IPS-NIHi11 (cell line): ENCODE data around the gene TNPO3.
"Not testable (repeated sequence)": the region's sequence is repeated elsewhere in the genome, so short reads cannot be mapped to it uniquely, and the experiment has no call there.

Experiments used
- DNase-seq: peaks from one replicate; pipeline ENCODE4 v3.0.0; 2012; ENCODE audit warnings: mixed read lengths, low spot score

Gene TNPO3

DNA sequence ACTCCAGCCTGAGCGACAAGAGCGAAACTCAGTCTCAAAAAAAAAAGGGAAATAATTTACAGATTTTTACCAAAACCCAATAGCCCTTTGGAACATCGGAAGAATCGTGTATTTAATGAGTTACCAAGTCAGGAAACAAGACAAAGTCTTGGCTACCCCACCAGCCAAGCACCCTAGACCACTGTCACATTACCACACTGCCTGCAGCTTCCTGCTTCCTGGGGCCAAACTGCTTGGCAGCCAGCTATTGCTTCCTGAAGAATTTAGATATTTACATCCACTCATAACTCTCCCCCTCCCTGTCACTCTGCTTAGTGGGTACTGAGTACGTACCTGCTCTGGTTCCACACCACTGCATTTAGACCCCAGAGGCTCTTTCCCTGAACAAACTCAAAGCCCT, 14.1 kb upstream of the TNPO3 start:
- no peak for DNase-seq

DNA sequence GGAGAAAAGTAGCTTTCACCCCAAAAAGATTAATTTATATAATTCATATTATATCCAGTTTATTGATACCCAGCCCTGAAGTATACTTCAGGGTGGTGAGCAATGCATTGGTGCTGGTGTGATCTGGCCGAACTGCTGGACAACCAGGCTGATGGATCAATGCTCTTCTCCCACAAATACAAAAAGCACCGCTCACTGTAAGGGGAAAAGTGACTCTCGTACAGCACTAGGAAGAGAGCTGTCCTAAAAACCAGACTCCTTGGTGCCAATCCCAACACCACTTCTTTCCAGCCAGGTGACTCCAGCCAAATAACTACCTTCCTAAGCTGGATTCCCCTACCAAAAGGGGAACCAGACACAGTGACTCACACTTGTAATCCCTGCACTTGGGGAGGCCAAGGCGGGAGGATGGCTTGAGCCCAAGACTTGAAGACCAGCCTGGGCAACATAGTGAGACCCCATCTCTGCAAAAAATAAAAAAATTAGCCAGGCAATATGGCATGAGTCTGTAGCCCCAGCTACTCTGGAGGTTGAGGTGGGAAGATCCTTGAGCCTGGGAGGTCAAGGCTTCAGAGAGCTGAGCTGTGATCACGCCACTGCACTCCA, 13.1 kb upstream of the TNPO3 start:
- DNase-seq, result no peak

DNA sequence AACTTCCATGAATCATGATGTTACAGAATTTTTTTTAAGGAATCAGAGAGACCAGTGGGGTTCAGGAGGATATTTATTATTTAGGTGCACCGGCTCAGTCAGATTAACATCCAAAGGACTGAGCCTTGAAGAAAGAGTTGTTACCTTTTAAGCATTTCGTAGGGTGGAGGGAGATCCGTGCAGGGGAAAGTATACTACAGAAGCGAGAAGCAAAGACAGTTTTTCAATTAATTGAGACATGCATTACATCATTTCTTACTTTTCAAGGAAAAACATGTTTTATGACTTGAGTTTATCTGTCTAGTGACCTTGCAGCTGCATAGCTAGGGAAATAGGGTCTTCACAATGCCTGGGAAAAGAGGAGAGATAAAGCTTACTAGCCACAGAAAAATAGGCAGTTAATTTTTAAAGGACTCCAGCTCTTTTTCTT, 12.2 kb upstream of the TNPO3 start:
- not testable (repeated sequence) for DNase-seq

DNA sequence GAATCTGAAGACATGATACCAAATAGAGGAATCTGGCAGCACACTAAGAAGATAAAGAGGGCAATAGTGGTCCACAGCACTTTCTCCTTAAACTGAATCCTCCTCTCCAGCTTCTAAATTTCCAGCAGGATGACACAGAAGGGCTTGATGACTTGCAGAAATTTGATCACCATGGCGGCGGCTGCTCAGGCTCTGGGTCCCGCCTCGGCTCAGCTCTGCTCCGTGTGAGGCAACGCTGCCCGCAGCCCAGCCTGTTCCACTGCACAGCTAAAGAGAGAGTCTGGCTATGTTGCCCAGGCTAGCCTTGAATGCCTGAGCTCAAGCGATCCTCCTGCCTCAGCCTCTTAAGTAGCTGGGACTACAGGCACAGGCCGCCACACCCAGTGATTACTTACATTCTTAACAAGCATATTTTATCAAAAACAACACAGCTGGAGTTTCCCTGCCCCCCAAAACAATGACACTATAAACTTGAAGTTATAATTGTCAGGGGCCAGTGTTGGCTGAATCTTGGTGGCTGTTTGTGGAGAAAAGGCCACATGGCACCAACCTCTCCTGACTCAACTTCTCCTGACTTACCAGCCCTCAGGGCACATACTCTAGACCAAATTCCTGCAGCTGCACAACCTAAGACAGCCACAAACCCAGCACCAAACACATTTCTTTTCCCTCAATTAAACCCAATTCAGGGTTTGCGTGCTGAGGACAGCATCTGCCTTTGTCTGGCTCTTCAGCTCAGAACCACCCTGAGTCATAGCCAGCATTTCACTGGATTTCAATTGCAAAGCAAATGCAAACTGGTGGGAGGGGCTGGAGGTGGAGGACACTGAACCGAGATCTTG, 11.6 kb upstream of the TNPO3 start:
- peak; percentile 57 for DNase-seq

DNA sequence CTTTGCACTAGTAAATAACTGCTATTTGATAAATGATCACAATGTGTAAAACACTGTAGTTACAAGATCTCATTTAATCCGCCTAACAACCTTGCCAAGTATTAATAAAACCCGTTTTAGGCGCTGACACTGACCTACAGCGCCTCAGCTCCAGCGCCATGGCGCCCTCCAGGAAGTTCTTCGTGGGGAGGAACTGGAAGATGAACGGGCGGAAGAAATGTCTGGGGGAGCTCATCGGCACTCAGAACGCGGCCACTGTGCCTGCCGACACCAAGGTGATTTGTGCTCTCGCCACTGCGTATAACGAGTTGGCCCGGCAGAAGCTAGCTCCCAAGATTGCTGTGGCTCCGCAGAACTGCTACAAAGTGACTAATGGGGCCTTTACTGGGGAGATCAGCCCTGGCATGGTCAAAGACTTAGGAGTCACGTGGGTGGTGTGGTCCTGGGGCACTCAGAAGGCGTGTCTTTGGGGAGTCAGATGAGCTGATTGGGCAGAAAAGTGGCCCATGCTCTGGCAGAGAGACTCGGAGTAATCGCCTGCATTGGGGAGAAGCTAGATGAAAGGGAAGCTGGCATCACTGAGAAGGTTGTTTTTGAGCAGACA, 1.1 kb upstream of the TNPO3 start:
- DNase-seq, result no peak

DNA sequence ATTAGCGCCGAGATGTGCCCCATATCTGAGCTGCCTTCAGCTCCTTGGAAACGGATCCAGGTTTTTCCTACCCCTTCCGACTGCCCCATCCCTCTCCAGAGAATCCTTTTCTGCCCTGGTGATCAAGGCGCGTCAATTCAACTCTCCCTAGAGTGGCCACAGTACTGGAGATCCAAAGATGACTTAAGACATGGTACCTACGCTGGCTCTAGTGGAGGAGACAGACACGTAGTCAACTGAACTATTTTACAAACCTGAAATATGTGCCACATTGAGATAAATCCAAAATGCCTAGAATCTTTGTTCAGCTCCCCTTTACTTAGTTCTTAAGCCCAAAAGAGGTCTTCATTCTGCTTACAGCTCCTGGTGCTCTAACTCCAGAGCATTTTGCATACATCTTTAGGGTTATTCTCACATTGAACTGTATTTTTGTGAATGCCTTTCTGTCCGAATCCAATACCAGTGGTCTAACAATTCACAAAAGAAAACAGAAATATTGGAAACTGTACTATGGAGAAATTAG, 444 bp upstream of the TNPO3 start:
- no peak for DNase-seq

DNA sequence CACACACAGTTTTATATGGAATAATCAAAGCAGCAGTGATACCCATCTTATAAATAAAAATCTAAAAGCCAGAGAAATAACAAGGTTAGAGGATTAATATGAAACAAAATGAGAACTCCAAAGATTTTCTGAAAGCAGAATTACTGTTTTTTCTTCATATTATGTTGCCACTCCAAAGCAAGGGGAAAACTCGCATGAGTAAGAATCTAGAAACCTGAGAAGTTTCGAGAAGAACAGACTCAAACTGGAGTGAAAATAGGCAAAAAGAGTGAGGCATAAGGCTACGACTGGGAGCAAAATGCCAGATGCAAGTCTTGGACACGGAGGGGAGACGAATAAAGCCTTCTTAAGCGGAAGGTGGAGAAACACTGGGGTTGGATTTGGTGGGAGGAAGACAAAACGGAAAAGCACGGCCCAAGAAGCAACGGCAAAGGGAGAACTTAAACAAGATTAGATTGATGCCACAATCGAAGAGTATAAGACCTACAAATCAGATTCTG, 923 bp downstream of the TNPO3 start:
- DNase-seq, result no peak

DNA sequence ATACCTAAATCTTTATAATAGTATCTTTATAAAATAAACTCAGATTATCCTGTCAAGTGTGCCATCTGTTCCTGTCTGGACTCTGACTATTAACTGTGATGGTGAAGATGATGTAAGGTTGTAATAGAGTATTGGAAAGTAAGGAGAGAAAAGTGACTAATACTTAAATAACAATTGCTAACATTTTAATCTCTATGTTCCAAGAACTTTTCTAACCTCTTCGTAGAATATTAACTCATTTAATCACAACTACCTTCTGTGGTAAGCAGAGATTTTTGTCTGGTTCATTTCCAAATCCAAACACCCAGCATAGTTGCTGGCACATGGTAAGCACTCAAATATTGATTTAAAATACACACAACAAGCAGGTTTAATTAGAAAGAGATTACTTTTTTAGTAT, 2.5 kb downstream of the TNPO3 start:
- no peak for DNase-seq

DNA sequence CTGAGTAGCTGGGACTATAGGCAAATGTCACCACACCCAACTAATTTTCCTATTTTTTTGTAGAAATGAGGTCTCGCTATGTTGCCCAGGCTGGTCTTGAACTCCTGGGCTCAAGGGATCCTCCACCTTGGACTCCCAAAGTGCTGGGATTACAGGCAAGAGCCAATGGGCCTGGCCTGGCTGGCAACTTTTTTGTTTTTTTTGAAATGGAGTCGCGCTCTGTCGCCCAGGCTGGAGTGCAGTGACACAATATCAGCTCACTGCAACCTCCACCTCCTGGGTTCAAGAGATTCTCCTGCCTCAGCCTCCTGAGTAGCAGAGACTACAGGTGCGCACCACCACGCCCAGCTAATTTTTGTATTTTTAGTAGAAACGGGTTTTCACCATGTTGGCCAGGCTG, 3.5 kb downstream of the TNPO3 start:
- DNase-seq, result not testable (repeated sequence)

DNA sequence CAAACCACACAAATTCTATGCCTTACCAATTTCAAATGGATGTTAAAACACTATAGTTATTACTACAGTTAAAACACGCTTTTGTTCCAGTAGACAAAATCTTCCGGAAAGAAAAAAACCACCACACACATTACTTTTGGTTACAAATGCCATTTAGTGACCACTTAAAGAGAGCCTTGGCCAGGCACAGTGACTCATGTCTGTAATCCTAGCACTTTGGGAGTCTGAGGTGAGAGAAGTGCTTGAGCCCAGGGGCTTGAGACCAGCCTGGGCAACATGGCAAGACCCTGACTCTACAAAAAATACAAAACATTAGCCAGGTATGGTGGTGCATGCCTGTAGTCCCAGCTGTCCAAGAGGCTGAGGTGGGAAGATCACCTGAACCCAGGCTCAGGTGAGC, 7.2 kb downstream of the TNPO3 start:
- no peak for DNase-seq

DNA sequence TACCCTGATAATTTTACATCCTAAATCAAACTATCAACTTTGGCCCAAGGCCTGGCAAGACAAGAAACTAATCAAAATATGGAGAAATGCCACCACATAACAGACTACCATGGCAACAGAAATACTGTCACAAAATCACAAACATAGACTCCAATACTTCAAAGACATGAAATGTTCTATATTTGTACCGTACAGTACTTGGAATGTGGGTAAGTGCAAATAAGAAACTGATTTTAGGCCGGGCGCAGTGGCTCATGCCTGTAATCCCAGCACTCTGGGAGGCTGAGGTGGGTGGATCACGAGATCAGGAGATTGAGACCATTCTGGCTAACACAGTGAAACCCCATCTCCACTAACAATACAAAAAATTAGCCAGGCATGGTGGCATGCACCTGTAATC, 9.2 kb downstream of the TNPO3 start:
- DNase-seq, result no peak

DNA sequence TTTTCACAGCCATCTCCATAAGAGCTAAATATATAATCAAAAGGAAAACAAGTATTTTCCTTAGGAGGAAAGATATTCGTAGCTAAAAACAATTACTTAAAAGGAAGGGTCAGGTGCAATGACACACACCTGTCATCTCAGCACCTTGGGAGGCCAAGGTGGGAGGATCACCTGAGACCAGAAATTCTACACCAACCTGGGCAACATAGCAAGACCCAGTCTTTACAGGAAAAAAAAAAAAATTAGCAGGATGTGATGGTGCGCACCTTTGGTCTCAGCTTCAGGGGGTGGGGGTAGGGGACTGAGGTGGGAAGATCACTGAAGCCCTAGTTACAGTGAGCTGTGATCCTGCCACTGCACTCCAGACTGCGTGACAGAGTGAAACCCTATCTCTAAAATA, 11.9 kb downstream of the TNPO3 start:
- no peak for DNase-seq

DNA sequence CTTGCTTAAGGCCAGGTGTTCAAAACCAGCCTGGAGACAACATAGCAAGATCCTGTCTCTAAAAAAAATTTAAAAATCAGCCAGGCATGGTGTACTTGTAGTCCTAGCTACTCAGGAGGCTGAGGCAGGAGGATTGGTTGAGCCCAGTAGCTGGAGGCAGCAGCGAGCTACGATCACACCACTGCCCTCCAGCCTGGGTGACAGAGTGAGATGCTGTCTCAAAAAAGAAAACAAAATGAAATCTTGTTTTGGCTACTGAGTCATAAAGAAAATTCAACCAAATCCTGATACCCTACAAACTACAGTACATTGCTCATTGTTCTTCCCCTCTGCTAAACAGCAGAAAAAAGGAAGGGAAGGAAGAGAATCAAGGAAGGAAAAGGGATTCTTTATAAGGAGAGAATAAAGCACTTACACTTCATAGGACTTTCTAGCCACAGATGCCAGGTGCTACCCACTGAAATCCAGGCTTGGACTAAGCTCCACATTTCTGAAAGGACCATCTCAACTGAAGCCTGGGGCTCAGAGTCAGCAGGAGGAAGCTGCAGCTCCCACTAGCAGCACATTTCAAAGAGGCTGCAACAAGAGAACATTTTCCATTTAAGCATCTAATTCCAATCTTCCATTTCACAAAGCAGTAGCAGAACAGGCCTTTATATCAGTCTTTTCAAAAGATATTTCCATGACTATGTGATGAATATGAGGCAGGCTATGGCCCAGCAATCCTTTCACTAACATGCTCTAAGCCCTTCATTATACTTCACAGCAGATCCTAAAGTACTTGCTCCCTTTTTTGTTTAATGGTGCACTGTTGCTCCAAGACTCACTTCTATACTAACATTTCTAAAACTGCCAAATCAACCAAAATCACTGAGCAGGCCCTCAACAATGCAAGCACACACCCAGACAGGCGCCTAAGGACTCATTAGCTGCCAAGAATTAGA, 13.5 kb downstream of the TNPO3 start:
- no peak for DNase-seq

DNA sequence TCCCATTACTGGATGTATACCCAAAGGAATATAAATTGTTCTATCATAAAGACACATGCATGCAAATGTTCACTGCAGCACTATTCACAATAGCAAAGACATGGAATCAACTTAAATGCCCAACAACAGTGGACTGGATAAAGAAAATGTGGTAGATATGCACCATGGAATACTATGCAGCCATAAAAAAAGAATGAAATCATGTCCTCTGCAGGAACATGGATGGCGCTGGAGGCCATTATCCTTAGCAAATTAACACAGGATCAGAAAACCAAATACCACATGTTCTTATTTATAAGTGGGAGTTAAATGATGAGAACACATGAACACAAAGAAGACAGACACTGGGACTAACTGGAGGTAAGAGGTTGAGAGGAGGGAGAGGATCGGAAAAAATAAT, 16.4 kb downstream of the TNPO3 start:
- DNase-seq, result not testable (repeated sequence)

DNA sequence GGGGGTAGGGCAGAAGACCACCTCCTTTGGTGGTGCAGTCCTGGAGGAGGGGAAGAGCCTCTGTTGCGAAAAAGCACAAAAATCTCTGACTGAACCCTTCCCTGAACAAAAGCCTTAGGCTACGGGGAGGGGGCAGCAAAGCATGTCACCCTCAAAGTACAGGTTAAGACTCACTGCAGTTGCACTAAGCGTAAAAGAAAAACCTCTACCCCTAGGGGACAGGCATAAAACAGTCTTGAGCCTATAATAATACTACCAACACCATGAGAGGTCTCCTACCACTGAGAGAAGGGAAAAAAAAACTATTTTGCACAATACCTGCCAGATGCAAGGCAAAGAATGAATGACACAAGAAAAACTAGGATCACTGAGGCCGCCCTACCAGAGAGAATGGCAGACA, 17.3 kb downstream of the TNPO3 start:
- no peak for DNase-seq

DNA sequence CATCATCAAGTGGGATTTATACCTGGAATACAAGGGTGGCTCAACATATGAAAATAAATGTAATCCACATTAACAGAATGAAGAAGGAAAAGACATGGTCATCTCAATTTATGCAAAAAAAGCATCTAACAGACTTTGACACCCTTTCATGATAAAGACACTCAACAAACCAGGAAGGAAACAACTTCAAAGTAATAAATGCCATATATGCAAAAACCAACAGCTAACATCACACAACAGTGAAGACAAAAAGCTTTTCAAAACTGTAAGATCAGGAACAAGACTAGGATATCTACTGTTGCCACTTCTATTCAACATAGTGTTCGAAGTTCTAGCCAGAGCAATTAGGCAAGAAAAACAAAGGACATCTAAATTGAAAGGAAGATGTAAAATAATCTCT, 22.9 kb downstream of the TNPO3 start:
- DNase-seq, result no peak

DNA sequence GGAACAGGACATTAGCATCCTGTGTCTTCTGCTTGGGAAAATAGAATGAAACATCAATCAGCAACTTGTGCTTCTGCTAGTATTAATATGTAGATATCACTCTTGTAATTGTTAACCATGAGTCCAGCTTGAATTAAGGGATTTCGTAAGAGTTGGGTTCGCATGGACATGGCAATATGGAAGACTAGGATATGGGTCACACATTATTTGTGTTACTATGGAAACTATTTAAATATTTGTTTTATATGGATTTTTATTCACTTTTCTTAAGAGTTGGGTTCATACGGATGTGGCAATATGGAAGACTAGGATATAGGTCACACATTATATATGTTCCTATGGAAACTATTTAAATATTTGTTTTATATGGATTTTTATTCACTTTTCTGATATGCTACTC, 24.5 kb downstream of the TNPO3 start:
- DNase-seq, result no peak

DNA sequence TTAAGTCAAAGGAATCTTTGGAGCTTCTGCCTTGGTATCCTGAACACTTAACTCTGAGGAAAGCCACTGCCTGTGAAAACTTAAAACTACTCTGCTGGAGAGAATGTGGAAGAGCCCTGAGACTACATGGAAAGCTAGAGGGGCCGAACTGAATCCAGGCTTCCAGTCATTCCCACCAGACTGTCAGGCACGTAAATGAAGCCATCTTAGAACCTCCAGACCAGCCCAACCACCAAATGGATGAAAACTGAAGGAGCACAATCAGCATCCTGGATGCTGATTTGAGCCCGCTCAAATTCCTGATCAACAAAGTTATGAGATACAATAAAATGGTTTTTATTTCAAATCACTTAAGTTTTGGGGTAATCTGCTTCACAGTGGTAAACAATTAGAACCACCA, 30.8 kb downstream of the TNPO3 start:
- DNase-seq, result no peak

DNA sequence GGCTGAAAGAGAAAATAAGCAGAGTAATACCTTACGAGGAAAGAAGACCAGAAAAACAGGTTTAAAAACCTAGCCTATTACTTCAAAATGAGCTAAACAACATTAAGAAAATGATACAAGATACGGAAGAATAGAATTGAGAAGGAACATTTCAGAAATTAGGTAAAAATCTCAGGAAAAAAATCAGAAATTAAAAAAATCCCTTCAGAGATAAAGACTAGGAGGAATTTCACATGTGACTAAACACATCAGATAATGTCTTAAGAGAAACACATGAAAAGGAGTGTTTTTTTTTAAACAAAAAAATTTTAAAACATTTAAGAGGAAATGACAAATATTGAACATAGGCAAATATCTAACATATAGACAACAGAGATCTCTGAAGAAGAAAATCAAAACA, 33.3 kb downstream of the TNPO3 start:
- no peak for DNase-seq

DNA sequence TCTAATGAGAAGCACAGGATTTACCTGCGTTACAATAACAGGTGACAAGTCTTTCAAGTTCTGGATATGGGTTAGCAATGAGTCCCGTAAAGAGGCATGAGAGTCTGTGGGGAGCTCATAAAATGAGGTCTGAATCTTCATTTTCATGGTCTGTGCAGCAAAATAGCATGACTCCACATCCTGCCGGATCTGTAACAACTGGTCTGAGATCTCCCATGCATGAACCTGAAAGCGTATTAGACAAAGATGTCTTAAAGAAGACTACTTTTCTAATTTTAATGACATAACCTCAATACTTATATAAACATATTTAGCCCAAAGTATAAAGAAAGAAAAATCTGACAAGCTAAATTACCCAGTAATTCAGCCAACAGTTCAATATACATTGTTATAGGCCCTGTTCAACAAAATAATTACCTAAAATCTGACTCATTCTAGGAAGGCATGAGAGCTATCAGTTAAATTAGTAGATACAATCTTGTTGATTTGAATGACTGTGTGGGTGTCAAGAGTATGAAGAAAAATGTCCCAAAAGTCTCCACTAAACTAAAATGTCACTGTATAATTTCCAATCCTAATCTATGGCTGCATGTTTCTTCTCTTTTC, 36.9 kb downstream of the TNPO3 start:
- DNase-seq, result no peak

DNA sequence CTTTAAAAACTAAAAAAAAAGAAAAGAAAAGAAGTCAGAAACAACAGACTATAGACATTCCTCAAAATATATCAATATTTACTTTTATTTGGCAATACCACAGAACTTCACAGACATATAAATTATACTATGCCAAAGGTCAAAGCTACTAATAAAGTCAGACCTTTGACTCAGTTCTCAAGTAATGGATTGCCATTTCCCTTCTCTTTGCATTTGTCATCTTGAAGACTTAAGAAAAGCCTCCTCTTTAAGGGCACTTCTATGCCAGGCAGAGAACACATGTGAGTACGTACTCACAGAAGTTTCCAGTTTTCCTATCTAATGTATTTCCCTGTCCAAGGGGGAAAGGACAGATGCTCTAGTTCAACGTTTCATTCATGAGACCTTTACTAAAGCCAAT, 37.6 kb downstream of the TNPO3 start:
- no peak for DNase-seq
